H1 (cell line): ENCODE data around the gene BLOC1S1. TPM values are rescaled to one million over a fixed set of nuclear protein-coding genes. Genes with fewer than 3 reads are reported as not detected.

ENCODE experiments used
- CTCF ChIA-PET: fragments of 300-600 bp; sonication (Branson Sonifier 250); formaldehyde crosslinking; loops from one replicate; lab custom pipeline; 2021; ENCODE audit not compliant: partially characterized antibody; lab: Charles Lee
- POLR2A ChIA-PET: fragments of 300-600 bp; sonication (Branson Sonifier 250); formaldehyde crosslinking; loops from one replicate; lab custom pipeline; 2021; ENCODE audit warnings: inconsistent platforms; ENCODE audit not compliant: partially characterized antibody; lab: Charles Lee
- DNase-seq, 2 experiments: peaks; one replicate each; pipeline versions ENCODE4 v3.0.0 to v3.0.0-alpha.2; 2010 to 2022; ENCODE audit warnings: low spot score in 2 of 2, low read depth in 1 of 2, mixed read lengths in 1 of 2
- FAIRE-seq: peaks from 2 replicates; lab custom pipeline; 2011; peaks lifted over from hg19 to GRCh38; lab: Jason Lieb, UNC
- H2AFZ ChIP-seq: 2 replicates; pipeline ENCODE4 v1.8.1; 2012; ENCODE audit warnings: low read length, inconsistent platforms
- H2AK5ac ChIP-seq: 2 replicates; pipeline ENCODE4 v1.6.1; 2013; ENCODE audit warnings: low read depth, low read length
- H2BK120ac ChIP-seq: replicated peaks from 2 replicates; pipeline ENCODE3; 2013; ENCODE audit warnings: low read depth, low read length, inconsistent platforms
- H2BK12ac ChIP-seq: 2 replicates; pipeline ENCODE4 v1.6.1; 2013; ENCODE audit warnings: low read depth, low read length
- H2BK15ac ChIP-seq: 2 replicates; pipeline ENCODE4 v1.6.1; 2013; ENCODE audit warnings: low read length
- H2BK20ac ChIP-seq: 2 replicates; pipeline ENCODE4 v1.6.1; 2013; ENCODE audit warnings: low read length
- H2BK5ac ChIP-seq: 2 replicates; pipeline ENCODE4 v1.6.1; 2013; ENCODE audit warnings: low read depth, low read length
- H3K14ac ChIP-seq: 2 replicates; pipeline ENCODE4 v1.6.1; 2013; ENCODE audit warnings: inconsistent platforms; ENCODE audit not compliant: insufficient read length
- H3K18ac ChIP-seq: 2 replicates; pipeline ENCODE4 v1.6.1; 2013; ENCODE audit warnings: low read length; ENCODE audit errors: extremely low read depth
- H3K23ac ChIP-seq: 2 replicates; pipeline ENCODE4 v1.6.1; 2013; ENCODE audit warnings: inconsistent platforms; ENCODE audit not compliant: insufficient read length
- H3K23me2 ChIP-seq: 2 replicates; pipeline ENCODE4 v1.6.1; 2013; ENCODE audit warnings: low read depth, low read length
- H3K27ac ChIP-seq: 2 replicates; pipeline ENCODE4 v1.6.1; 2011; ENCODE audit warnings: low read depth, low read length, inconsistent platforms
- H3K27me3 ChIP-seq, 4 experiments: replicated peaks in 1 of 4; 1 replicate in 1 of 4; 2 replicates in 3 of 4; pipeline versions ENCODE4 v1.6.1 to v1.8.1; 2011 to 2013; ENCODE audit warnings: low read length in 3 of 4, mild to moderate bottlenecking in 3 of 4, inconsistent platforms in 2 of 4, mixed read lengths in 2 of 4, moderate library complexity in 1 of 4; ENCODE audit not compliant: control insufficient read depth in 3 of 4, insufficient read depth in 3 of 4; ENCODE audit errors: extremely low read depth in 1 of 4
- H3K36me3 ChIP-seq, 4 experiments: 2 replicates each; pipeline versions ENCODE4 v1.6.1 to v1.8.1; 2011 to 2013; ENCODE audit warnings: mild to moderate bottlenecking in 4 of 4, low read length in 3 of 4, moderate library complexity in 2 of 4, control low read depth in 1 of 4, inconsistent platforms in 1 of 4; ENCODE audit not compliant: insufficient read depth in 4 of 4, control insufficient read depth in 2 of 4
- H3K4ac ChIP-seq: replicated peaks from 2 replicates; pipeline ENCODE3; 2013; ENCODE audit warnings: low read length, low read depth, mixed read lengths, inconsistent platforms; ENCODE audit not compliant: insufficient read length
- H3K4me1 ChIP-seq, 4 experiments: replicated peaks in 1 of 4; 1 replicate in 1 of 4; 2 replicates in 3 of 4; pipeline versions ENCODE4 v1.6.1 to v1.8.1; 2011 to 2013; ENCODE audit warnings: low read length in 3 of 4, inconsistent platforms in 2 of 4, mixed read lengths in 1 of 4; ENCODE audit not compliant: insufficient read depth in 4 of 4, control insufficient read depth in 3 of 4
- H3K4me2 ChIP-seq, 2 experiments: 2 replicates each; pipeline versions ENCODE4 v1.6.1 to v1.8.1; 2011 to 2013; ENCODE audit warnings: low read depth in 2 of 2, low read length in 2 of 2, control low read depth in 1 of 2, inconsistent platforms in 1 of 2, mild to moderate bottlenecking in 1 of 2; ENCODE audit not compliant: insufficient read depth in 1 of 2
- H3K4me3 ChIP-seq, 4 experiments: fragments of 200-600, 300-600 bp in 1 of 4; sonication (generic), shearing (Covaris generic), sonication (Bioruptor Twin) in 1 of 4; 2 replicates each; pipeline versions ENCODE4 v1.5.1 to v1.8.1; 2011 to 2016; ENCODE audit warnings: low read length in 4 of 4, low read depth in 3 of 4, control low read depth in 2 of 4, inconsistent platforms in 2 of 4, mild to moderate bottlenecking in 2 of 4, mixed read lengths in 1 of 4, moderate library complexity in 1 of 4; ENCODE audit not compliant: insufficient read depth in 2 of 4; ENCODE audit errors: extremely low read depth in 1 of 4
- H3K56ac ChIP-seq: replicated peaks from 2 replicates; pipeline ENCODE3; 2013; ENCODE audit warnings: low read depth, mild to moderate bottlenecking, mixed read lengths, low read length, inconsistent platforms; ENCODE audit not compliant: insufficient read length
- H3K79me1 ChIP-seq: 2 replicates; pipeline ENCODE4 v1.6.1; 2013; ENCODE audit warnings: low read depth, low read length, control low read depth
- H3K79me2 ChIP-seq, 2 experiments: 2 replicates each; pipeline versions ENCODE4 v1.6.1 to v1.8.1; 2012 to 2013; ENCODE audit warnings: low read length in 2 of 2, mild to moderate bottlenecking in 2 of 2, inconsistent platforms in 1 of 2; ENCODE audit not compliant: insufficient read depth in 2 of 2, control insufficient read depth in 1 of 2
- H3K9ac ChIP-seq, 4 experiments: replicated peaks in 1 of 4; 1 replicate in 1 of 4; 2 replicates in 3 of 4; pipeline versions ENCODE4 v1.6.1 to v1.8.1; 2011 to 2013; ENCODE audit warnings: low read depth in 3 of 4, low read length in 3 of 4, control low read depth in 2 of 4, mild to moderate bottlenecking in 2 of 4, moderate library complexity in 2 of 4, inconsistent platforms in 1 of 4; ENCODE audit errors: extremely low read depth in 1 of 4
- H3K9me3 ChIP-seq, 2 experiments: 2 replicates each; pipeline versions ENCODE4 v1.6.1 to v1.8.1; 2012 to 2013; ENCODE audit warnings: mild to moderate bottlenecking in 2 of 2, moderate library complexity in 2 of 2, control low read depth in 1 of 2, inconsistent platforms in 1 of 2, low read depth in 1 of 2, low read length in 1 of 2, mixed read lengths in 1 of 2; ENCODE audit not compliant: insufficient read depth in 2 of 2
- H4K20me1 ChIP-seq, 2 experiments: replicated peaks in 1 of 2; 2 replicates each; pipeline versions ENCODE3 to v1.8.1; 2011 to 2013; ENCODE audit warnings: inconsistent platforms in 2 of 2, low read length in 2 of 2, mild to moderate bottlenecking in 1 of 2; ENCODE audit not compliant: insufficient read depth in 2 of 2, control insufficient read depth in 1 of 2
- H4K5ac ChIP-seq: 2 replicates; pipeline ENCODE4 v1.6.1; 2013; ENCODE audit warnings: low read length, low read depth, mixed read lengths, inconsistent platforms; ENCODE audit not compliant: insufficient read length
- H4K8ac ChIP-seq: 2 replicates; pipeline ENCODE4 v1.8.0; 2013; ENCODE audit warnings: mild to moderate bottlenecking, moderate library complexity, low read length, inconsistent platforms; ENCODE audit not compliant: insufficient read depth; ENCODE audit errors: extremely low read depth
- H4K91ac ChIP-seq: replicated peaks from 2 replicates; pipeline ENCODE3; 2013; ENCODE audit warnings: low read length, mixed read lengths, inconsistent platforms; ENCODE audit not compliant: insufficient read length
- POLR2A ChIP-seq, 2 experiments: IDR thresholded peaks; 1 replicate in 1 of 2; 2 replicates in 1 of 2; pipeline ENCODE4 v1.6.1; 2011; ENCODE audit warnings: low read depth in 2 of 2, low read length in 2 of 2, mild to moderate bottlenecking in 2 of 2; ENCODE audit errors: control extremely low read depth in 1 of 2
- POLR2AphosphoS5 ChIP-seq: IDR thresholded peaks from 2 replicates; pipeline ENCODE4 v1.6.1; 2011; ENCODE audit warnings: low read depth, low read length
- RFX5 ChIP-seq: IDR thresholded peaks from 2 replicates; pipeline ENCODE4 v1.6.1; 2011; ENCODE audit warnings: low read depth, low read length, improper control_type of control experiment, borderline replicate concordance
- WGBS, 2 experiments: shearing (Covaris generic) in 1 of 2; methylation state at CpG; one replicate each; pipeline versions ENCODE4 v1.1.6 to v1.1.7; 2013 to 2015; ENCODE audit warnings: low lambda C conversion rate in 2 of 2, mixed read lengths in 2 of 2, inconsistent platforms in 1 of 2, low coverage in 1 of 2, missing lambda C conversion rate in 1 of 2; ENCODE audit not compliant: insufficient replicate concordance in 2 of 2, insufficient coverage in 1 of 2, insufficient read length in 1 of 2; ENCODE audit errors: extremely low coverage in 1 of 2, missing lambda C conversion rate in 1 of 2; 5-methylcytosine and 5-hydroxymethylcytosine counted together
- polyA plus RNA-seq, 7 experiments: library from polyadenylated mRNA; depleted of rRNA in 3 of 7; stranded (reverse) in 5 of 7; unstranded in 2 of 7; fragments of >200 nt in 5 of 7; fragments of 200-250 nt in 2 of 7; gene quantifications; 1 replicate in 5 of 7; 2 replicates in 1 of 7; 4 replicates in 1 of 7; pipeline versions ENCODE4 v1.2.1 to v1.2.3, GENCODE V29; 2011 to 2013; ENCODE audit warnings: missing spikeins in 2 of 7, mixed read lengths in 2 of 7
- total RNA-seq: library from RNA; stranded (reverse); fragmentation: NEBNext Ultra II Directional; extraction: Animal tissue kit (Norgen Biotek cat#: 25700); gene quantifications from 2 replicates; pipeline ENCODE4 v1.2.1, GENCODE V29; 2021

The BLOC1S1 gene
- total and polyA plus RNA-seq, 2 of the 8 experiments (the other 6 are each of a cell fraction or from before 2014, with no cell fraction given), result 91.1 to 185 TPM

DNA sequence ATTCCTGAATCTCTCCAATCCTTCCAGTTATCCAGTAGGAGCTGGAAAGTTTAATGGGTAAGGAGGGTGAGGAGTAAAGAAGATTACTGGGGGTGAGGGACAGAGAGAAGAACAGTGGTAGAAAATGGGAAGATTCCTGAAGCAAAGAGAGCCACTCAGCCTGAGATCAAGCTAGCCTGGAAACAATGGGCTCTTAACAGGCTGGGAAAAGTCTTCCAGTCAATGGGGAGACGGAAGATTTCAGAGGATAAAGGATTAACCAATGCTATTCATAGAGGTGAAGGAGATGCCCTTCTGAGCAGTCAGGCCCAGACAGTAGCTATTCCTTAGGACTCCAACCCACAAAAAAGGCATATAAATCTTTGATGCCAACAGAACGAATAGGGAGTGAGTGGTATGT, 41.9 kb downstream of the BLOC1S1 start:
- no peak overlapping the region for H2BK20ac ChIP-seq
- no peak overlapping the region for H2AFZ ChIP-seq
- DNase-seq (no peak), FAIRE-seq (no peak)
- no peak overlapping the region for H3K23ac ChIP-seq
- no peak overlapping the region for H2BK120ac ChIP-seq
- H3K23me2 ChIP-seq, result no peaks in the 10 kb centered on the region
- no peak overlapping the region for H3K4me3 ChIP-seq
- H3K36me3 ChIP-seq, result peaks cover 19 to 52% (median 33%) of the 10 kb centered on the region in 4 experiments; a peak in 7 of 8 replicates
- no peak overlapping the region for H3K9ac ChIP-seq
- no peak overlapping the region for H3K14ac ChIP-seq
- no peaks in the 10 kb centered on the region for H3K4me1 ChIP-seq
- no peaks in the 10 kb centered on the region for H3K27me3 ChIP-seq
- no peak overlapping the region for H2BK15ac ChIP-seq
- no peaks in the 10 kb centered on the region for H3K79me1 ChIP-seq
- H4K91ac ChIP-seq, result no peak overlapping the region
- 87% methylated on average over 2 of the region's 2 CpGs; no CpG with 5 or more reads in 1 of the 2 experiments for WGBS, 2 experiments
- ChIA-PET POLR2A (interaction anchor here (0.7 to 46.5 kb wide), 7 partner anchors 8 to 249 kb away, joined by 3 to 809 read pairs (median 8); partner anchors contain the start of genes CD63, DNAJC14, GDF11 and ORMDL2), CTCF (interaction anchor here (0.7 to 14.5 kb wide), 7 partner anchors 11 to 65 kb away, joined by 3 to 186 read pairs (median 3); no protein-coding TSS in a partner anchor)
- no peak overlapping the region for H3K4me2 ChIP-seq
- no peak overlapping the region for H2AK5ac ChIP-seq
- H4K5ac ChIP-seq, result no peak overlapping the region
- peak in 1 of 2 experiments; percentile 50; a peak in 1 of 3 replicates for TF ChIP-seq POLR2A (IDR thresholded peaks at IDR 0.05; ENCODE audit: control extremely low read depth in 1 of 2, low read depth in 2 of 2, low read length in 2 of 2)
- peak; percentile 28 for TF ChIP-seq POLR2AphosphoS5
- TF ChIP-seq RFX5, result no peak
- H4K8ac ChIP-seq, result no peak overlapping the region
- H2BK12ac ChIP-seq, result no peak overlapping the region
- no peak overlapping the region for H2BK5ac ChIP-seq
- H4K20me1 ChIP-seq, result peaks cover 4 to 7% of the 10 kb centered on the region in 2 experiments
- no peak overlapping the region for H3K18ac ChIP-seq
- no peak overlapping the region for H3K27ac ChIP-seq
- H3K79me2 ChIP-seq, result no peaks in the 10 kb centered on the region
- H3K4ac ChIP-seq, result no peak overlapping the region
- H3K56ac ChIP-seq, result no peak overlapping the region
- no peaks in the 10 kb centered on the region for H3K9me3 ChIP-seq
